Pancreas (tissue), 10 donors: ENCODE measurements around the gene HMGB3. TPM values are rescaled to one million over a fixed set of nuclear protein-coding genes. Genes with fewer than 3 reads are reported as not detected.

Source experiments
- ATAC-seq, 4 donors: fragments of 200-7000 bp; cut with Tn5 transposase; one replicate each; pipeline versions ENCODE4 v1.8.0 to v1.9.1; 2020; ENCODE audit warnings: mild to moderate bottlenecking in 4 of 4, moderate library complexity in 4 of 4
- DNase-seq, 6 donors: peaks; one replicate each; pipeline ENCODE4 v3.0.0-alpha.2; 2020
- FAIRE-seq: peaks from 2 replicates; lab custom pipeline; 2012; peaks lifted over from hg19 to GRCh38; lab: Jason Lieb, UNC
- H3K27ac ChIP-seq, 4 donors: fragments of 200-600 bp; sonication (generic); 1 replicate in 3 of 4; 2 replicates in 1 of 4; pipeline versions ENCODE4 v1.5.0 to v1.8.0; 2020
- H3K27me3 ChIP-seq, 4 donors: fragments of 200-600 bp; one replicate each; pipeline ENCODE4 v1.8.0; 2021
- H3K36me3 ChIP-seq, 3 donors: fragments of 200-600 bp; sonication (generic) in 1 of 3; one replicate each; pipeline versions ENCODE4 v1.5.0 to v1.8.0; 2020 to 2021
- H3K4me1 ChIP-seq, 3 donors: fragments of 200-600 bp; one replicate each; pipeline ENCODE4 v1.8.0; 2021
- H3K4me3 ChIP-seq, 4 donors: fragments of 200-600 bp; sonication (generic) in 2 of 4; one replicate each; pipeline versions ENCODE4 v1.5.0 to v1.8.0; 2020 to 2021
- H3K9me3 ChIP-seq, 4 donors: fragments of 200-600 bp; one replicate each; pipeline ENCODE4 v1.8.0; 2021
- CTCF ChIP-seq, 4 donors: fragments of 200-600 bp; sonication (generic) in 3 of 4; IDR thresholded peaks; one replicate each; pipeline versions ENCODE4 v1.5.0 to v1.8.0; 2021; ENCODE audit warnings: antibody characterized with exemption in 4 of 4
- WGBS, 2 donors: extraction: QIAGEN DNeasy Blood & Tissue Kit; methylation state at CpG; one replicate each; pipeline ENCODE4 v1.1.7; 2013; 5-methylcytosine and 5-hydroxymethylcytosine counted together
- intact Hi-C, 3 donors: fragments of 100-400 bp; cut with DNase I; formaldehyde crosslinking; loops; one replicate each; pipeline versions ENCODE4 v1.11.1 to v1.14.2; 2022
- polyA plus RNA-seq, 2 donors: library from polyadenylated mRNA; stranded (reverse); fragments of 200-250 nt; gene quantifications; one replicate each; pipeline ENCODE4 v1.2.3, GENCODE V29; 2013
- total RNA-seq, 6 donors: library from RNA; stranded (reverse); fragmentation: NEBNext Ultra II Directional in 4 of 6; extraction: Animal tissue kit (Norgen Biotek cat#: 25700) in 4 of 6; gene quantifications; one replicate each; pipeline versions ENCODE4 v1.2.1 to v1.2.4, GENCODE V29; 2021 to 2023
- donor health status: healthy with polysubstance abuse.
- donor health status: DM: no; HTN: no; CAD: no; lungs with moderate emphysema.
- donor health status: DM: no; HTN: no; CAD: no.
- donor health status: control.
- donor health status: control.
- donor health status: Bipolar disorder and iron deficiency.
- donor health status: DM: yes; HTN: yes; CAD: no.
- donor health status: DM: no; HTN: no; CAD: no.
- donor health status: DM: no; HTN: no; CAD: no.
- donor health status: DM: yes; HTN: yes; CAD: no.

The HMGB3 gene
- total and polyA plus RNA-seq, 8 donors = 3.9 to 17.4 (median 7.7) TPM

DNA sequence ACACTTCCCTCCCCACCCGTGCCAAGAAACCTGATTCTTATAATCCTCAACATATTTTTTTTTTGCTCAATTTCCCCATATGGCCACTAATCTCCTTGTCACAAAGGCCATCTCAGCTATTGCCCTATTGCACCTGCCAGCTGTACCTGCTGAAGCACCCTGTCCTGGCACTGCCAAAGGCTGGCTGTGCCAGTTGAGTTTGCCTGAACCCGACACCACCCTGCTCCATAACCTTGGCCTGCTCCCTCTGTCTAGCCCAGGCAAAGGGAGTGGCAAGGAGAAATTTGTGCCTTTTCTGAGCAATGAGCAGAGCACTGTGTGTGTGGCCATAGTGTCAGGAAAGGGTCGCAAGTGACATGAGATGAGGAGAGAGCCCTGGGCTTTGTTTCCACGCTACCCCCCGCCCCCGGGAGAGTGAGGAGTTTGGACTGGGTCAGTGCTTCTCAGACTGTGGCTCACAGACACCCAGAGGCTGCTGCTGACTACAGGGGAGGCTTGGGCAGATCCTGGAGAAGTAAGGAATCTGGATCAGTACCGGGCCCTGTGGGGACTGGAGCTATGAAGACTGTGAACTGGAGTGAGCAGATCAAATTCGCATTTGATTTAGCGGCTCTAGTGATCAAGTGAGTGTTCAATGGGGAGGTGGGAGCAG is 42.2 kb upstream of the HMGB3 start:
- ATAC-seq = no peak
- Histone ChIP-seq H3K9me3 (no peaks in the 10 kb centered on the region), H3K36me3 (no peaks in the 10 kb centered on the region), H3K4me3 (no peak overlapping the region), H3K4me1 (no peaks in the 10 kb centered on the region), H3K27ac (no peak overlapping the region), H3K27me3 (no peaks in the 10 kb centered on the region)
- TF ChIP-seq CTCF (IDR thresholded peaks at IDR 0.05) = no peak
- intact Hi-C loops = no loop called here
- no peak for FAIRE-seq
- no peak for DNase-seq
- 69 to 82% methylated on average over 9 of the region's 9 CpGs for WGBS, 2 donors

DNA sequence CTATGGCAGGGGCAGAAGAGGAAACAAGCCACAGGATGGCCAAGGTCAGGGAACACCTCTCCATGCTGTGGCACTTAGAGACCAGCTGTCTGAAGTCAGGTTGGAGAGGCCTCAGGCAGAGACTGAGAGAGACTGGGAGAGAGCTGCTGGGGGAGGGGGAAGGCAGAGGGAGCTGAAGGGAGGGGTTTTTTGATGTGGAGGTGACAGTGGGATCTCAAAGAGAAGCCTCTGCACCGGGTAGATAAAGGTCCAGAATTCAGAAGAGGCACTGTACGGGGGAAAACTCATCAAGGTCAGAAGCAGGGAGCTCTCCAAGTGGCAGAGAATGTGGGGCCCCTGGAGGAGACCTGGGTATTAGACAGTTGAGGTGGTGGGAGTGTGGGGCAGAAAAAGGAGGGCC is 41.6 kb upstream of the HMGB3 start:
- Histone ChIP-seq H3K27me3 (no peaks in the 10 kb centered on the region), H3K4me1 (no peaks in the 10 kb centered on the region), H3K4me3 (no peak overlapping the region), H3K36me3 (no peaks in the 10 kb centered on the region), H3K27ac (no peak overlapping the region), H3K9me3 (no peaks in the 10 kb centered on the region)
- TF ChIP-seq CTCF (IDR thresholded peaks at IDR 0.05) = no peak
- DNase-seq = no peak
- no peak for ATAC-seq
- FAIRE-seq = no peak
- WGBS, 2 donors = 29 to 66% methylated on average over 2 of the region's 2 CpGs
- intact Hi-C loops = no loop called here

DNA sequence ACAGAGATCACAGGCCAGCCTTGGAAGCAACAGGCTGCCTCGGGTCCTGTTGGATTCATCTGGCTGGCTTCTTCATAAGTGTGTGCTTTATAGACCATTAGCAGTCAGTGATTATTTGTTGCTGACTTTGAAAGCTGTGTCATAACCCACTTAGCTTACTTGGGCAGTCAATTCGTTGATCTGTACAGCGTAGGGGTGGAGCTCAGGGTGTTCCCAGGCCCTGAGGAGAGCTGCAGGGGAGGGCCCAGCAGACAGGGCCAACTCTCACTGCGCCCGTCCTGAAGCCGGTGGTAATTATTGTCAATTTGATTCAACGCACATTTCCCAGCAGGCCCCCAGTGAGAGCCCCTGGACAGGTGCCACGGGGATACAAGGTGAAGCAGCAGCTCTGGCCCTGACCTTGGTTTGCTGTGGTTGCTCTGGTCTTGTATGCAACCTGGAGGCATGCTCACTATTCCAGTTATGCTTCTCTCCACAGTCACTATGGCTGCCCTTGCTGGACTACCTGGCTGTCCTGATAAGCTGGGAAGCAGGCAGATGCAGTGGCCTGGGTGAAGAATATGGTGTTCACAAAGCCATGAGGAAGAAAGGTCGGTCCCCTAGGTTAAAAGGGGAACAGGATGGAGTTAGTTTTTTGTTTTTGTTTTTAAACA is 40.1 kb upstream of the HMGB3 start:
- no peak for TF ChIP-seq CTCF (IDR thresholded peaks at IDR 0.05)
- DNase-seq = peak in 4 of 6 donors; percentile 17 to 41 (median 34)
- H3K4me1 ChIP-seq = no peaks in the 10 kb centered on the region
- H3K4me3 ChIP-seq = no peak overlapping the region
- FAIRE-seq = no peak
- H3K27ac ChIP-seq = no peak overlapping the region
- no peaks in the 10 kb centered on the region for H3K36me3 ChIP-seq
- WGBS, 2 donors = 46 to 52% methylated on average over 9 of the region's 9 CpGs
- H3K27me3 ChIP-seq = peaks cover 0 to 4% (median 0%) of the 10 kb centered on the region in 4 donors
- no peaks in the 10 kb centered on the region for H3K9me3 ChIP-seq
- intact Hi-C loops = no loop called here
- ATAC-seq = peak; percentile 53 to 79 (median 75)

GRCh38 chrX:150944233-150944632 is 38.9 kb upstream of the HMGB3 start:
- no peak for DNase-seq
- H3K4me3 ChIP-seq = no peak overlapping the region
- H3K4me1 ChIP-seq = no peaks in the 10 kb centered on the region
- no peak overlapping the region for H3K27ac ChIP-seq
- no peak for TF ChIP-seq CTCF (IDR thresholded peaks at IDR 0.05)
- no peaks in the 10 kb centered on the region for H3K36me3 ChIP-seq
- intact Hi-C loops = no loop called here
- no peak for ATAC-seq
- no peaks in the 10 kb centered on the region for H3K9me3 ChIP-seq
- FAIRE-seq = no peak
- H3K27me3 ChIP-seq = peaks cover 0 to 4% (median 0%) of the 10 kb centered on the region in 4 donors
- 79 to 91% methylated on average over 3 of the region's 3 CpGs for WGBS, 2 donors

GRCh38 chrX:150954951-150955350 is 28.2 kb upstream of the HMGB3 start:
- intact Hi-C loops = no loop called here
- no peak overlapping the region for H3K27ac ChIP-seq

More at GRCh38 chrX:150954951-150955350, 28.2 kb upstream of the HMGB3 start:
- 66 to 75% methylated on average over 3 of the region's 3 CpGs for WGBS, 2 donors
- H3K27me3 ChIP-seq = no peaks in the 10 kb centered on the region
- H3K4me1 ChIP-seq = no peaks in the 10 kb centered on the region
- FAIRE-seq = no peak
- no peak for DNase-seq
- ATAC-seq = no peak
- no peaks in the 10 kb centered on the region for H3K36me3 ChIP-seq
- no peaks in the 10 kb centered on the region for H3K9me3 ChIP-seq
- no peak for TF ChIP-seq CTCF (IDR thresholded peaks at IDR 0.05)
- H3K4me3 ChIP-seq = no peak overlapping the region
